Panc1 (cell line): ENCODE results near the gene PTPRK. TPM values are rescaled to one million over a fixed set of nuclear protein-coding genes. Genes with fewer than 3 reads are reported as not detected.

Experiments used
- ATAC-seq: fragments of 200-7000 bp; cut with Tn5 transposase; 2 replicates; pipeline ENCODE4 v1.9.1; 2020; ENCODE audit warnings: mild to moderate bottlenecking, moderate library complexity
- BruUV-seq: library from RNA; stranded (reverse); fragments of 400-500 nt; replicated peaks from 2 replicates; lab custom pipeline; 2021; lab: Mats Ljungman, UMichigan
- CTCF ChIA-PET: fragments of 300-600 bp; sonication (Branson Sonifier 250); formaldehyde crosslinking; loops from one replicate; lab custom pipeline; 2022; ENCODE audit warnings: antibody characterized with exemption; lab: Charles Lee
- POLR2A ChIA-PET: fragments of 300-600 bp; sonication (Branson Sonifier 250); formaldehyde crosslinking; loops from one replicate; lab custom pipeline; 2022; ENCODE audit warnings: antibody characterized with exemption; lab: Charles Lee
- DNase-seq: peaks from one replicate; pipeline ENCODE4 v3.0.0-alpha.2; 2010; ENCODE audit warnings: low read depth, low spot score
- H3K27ac ChIP-seq: 2 replicates; pipeline ENCODE4 v1.5.1; 2011; ENCODE audit warnings: mild to moderate bottlenecking, low read length, inconsistent platforms
- H3K27me3 ChIP-seq: fragments of 200-500 bp; sonication (Bioruptor generic); 2 replicates; pipeline ENCODE4 v1.6.0; 2014; ENCODE audit warnings: low read length, inconsistent platforms; ENCODE audit not compliant: control insufficient read depth, insufficient read depth
- H3K36me3 ChIP-seq: fragments of 200-500 bp; sonication (Bioruptor generic); 2 replicates; pipeline ENCODE4 v1.5.1; 2014; ENCODE audit warnings: inconsistent platforms, mild to moderate bottlenecking, low read length, moderate library complexity; ENCODE audit not compliant: control insufficient read depth, insufficient read depth
- H3K4me1 ChIP-seq: 2 replicates; pipeline ENCODE4 v1.5.1; 2011; ENCODE audit warnings: inconsistent platforms, mild to moderate bottlenecking, low read length, moderate library complexity; ENCODE audit not compliant: control insufficient read depth, insufficient read depth
- H3K4me3 ChIP-seq, 2 experiments: 2 replicates each; pipeline ENCODE4 v1.5.1; 2011 to 2012; ENCODE audit warnings: low read depth in 2 of 2, low read length in 2 of 2, mild to moderate bottlenecking in 2 of 2, inconsistent platforms in 1 of 2, moderate library complexity in 1 of 2
- H3K9me3 ChIP-seq: fragments of 200-500 bp; sonication (Bioruptor generic); 2 replicates; pipeline ENCODE4 v1.5.1; 2014; ENCODE audit warnings: low read depth, mild to moderate bottlenecking, inconsistent platforms, low read length, moderate library complexity; ENCODE audit not compliant: control insufficient read depth, insufficient read depth
- POLR2AphosphoS5 ChIP-seq: IDR thresholded peaks from 2 replicates; pipeline ENCODE4 v1.6.1; 2012; ENCODE audit warnings: mild to moderate bottlenecking, low read depth, low read length, moderate library complexity
- SIN3A ChIP-seq: IDR thresholded peaks from 2 replicates; pipeline ENCODE4 v1.6.1; 2012; ENCODE audit warnings: low read depth, mild to moderate bottlenecking, low read length, moderate library complexity, borderline replicate concordance; ENCODE audit not compliant: insufficient read depth
- TCF7L2 ChIP-seq: IDR thresholded peaks from 2 replicates; pipeline ENCODE4 v1.6.1; 2011; ENCODE audit warnings: mild to moderate bottlenecking, low read depth, low read length, inconsistent platforms
- in situ Hi-C: cut with HindIII; loops from 2 replicates; pipeline ENCODE4 v1.10.0; 2016; ENCODE audit warnings: low sequenced_read_pairs, low pct_unique_long_range_greater_than_20kb
- intact Hi-C: fragments of 100-400 bp; cut with micrococcal nuclease; formaldehyde crosslinking; loops from one replicate; pipeline ENCODE4 v1.10.0; 2022; ENCODE audit not compliant: unreplicated experiment
- total RNA-seq: library from RNA; stranded (reverse); gene quantifications from one replicate; pipeline ENCODE4 v1.2.1, GENCODE V29; 2021; ENCODE audit not compliant: unreplicated experiment
- TF ChIP-seq, protein P1 (sequence below), 2 experiments: IDR thresholded peaks; 2 replicates each; pipeline ENCODE4 v1.6.1; 2011 to 2012; ENCODE audit warnings: low read depth in 2 of 2, control low read depth in 1 of 2, low read length in 1 of 2, mild to moderate bottlenecking in 1 of 2, moderate library complexity in 1 of 2; ENCODE audit not compliant: insufficient read depth in 1 of 2
- TF ChIP-seq, protein P2 (sequence below): fragments of 450-650 bp; IDR thresholded peaks from 2 replicates; pipeline ENCODE4 v1.5.1; 2017; ENCODE audit warnings: mild to moderate bottlenecking

Gene PTPRK
- total RNA-seq, 1 experiment from 2014 or later, result 61.8 TPM

DNA sequence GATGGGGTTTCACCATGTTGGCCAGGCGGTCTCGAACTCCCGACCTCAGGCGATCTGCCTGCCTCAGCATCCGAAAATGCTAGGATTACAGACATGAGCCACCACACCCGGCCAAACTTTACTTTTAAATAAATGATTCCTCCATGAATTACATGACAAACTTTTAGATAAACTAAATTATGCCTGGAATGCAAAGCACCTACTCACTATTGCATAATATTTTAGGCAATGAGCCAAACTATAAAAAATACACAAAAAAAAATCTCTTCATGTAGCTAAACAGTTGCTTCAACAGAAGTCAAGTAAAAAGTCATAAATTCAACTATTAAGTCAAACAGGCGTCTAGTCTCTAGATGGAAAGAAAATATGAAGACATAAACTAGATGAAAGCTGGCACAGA is 56.5 kb downstream of the PTPRK start:
- TF ChIP-seq, protein P1, sequence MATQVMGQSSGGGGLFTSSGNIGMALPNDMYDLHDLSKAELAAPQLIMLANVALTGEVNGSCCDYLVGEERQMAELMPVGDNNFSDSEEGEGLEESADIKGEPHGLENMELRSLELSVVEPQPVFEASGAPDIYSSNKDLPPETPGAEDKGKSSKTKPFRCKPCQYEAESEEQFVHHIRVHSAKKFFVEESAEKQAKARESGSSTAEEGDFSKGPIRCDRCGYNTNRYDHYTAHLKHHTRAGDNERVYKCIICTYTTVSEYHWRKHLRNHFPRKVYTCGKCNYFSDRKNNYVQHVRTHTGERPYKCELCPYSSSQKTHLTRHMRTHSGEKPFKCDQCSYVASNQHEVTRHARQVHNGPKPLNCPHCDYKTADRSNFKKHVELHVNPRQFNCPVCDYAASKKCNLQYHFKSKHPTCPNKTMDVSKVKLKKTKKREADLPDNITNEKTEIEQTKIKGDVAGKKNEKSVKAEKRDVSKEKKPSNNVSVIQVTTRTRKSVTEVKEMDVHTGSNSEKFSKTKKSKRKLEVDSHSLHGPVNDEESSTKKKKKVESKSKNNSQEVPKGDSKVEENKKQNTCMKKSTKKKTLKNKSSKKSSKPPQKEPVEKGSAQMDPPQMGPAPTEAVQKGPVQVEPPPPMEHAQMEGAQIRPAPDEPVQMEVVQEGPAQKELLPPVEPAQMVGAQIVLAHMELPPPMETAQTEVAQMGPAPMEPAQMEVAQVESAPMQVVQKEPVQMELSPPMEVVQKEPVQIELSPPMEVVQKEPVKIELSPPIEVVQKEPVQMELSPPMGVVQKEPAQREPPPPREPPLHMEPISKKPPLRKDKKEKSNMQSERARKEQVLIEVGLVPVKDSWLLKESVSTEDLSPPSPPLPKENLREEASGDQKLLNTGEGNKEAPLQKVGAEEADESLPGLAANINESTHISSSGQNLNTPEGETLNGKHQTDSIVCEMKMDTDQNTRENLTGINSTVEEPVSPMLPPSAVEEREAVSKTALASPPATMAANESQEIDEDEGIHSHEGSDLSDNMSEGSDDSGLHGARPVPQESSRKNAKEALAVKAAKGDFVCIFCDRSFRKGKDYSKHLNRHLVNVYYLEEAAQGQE (IDR thresholded peaks at IDR 0.05; ENCODE audit: insufficient read depth in 1 of 2, low read depth in 2 of 2, low read length in 1 of 2), result no peak
- TF ChIP-seq, protein P2, sequence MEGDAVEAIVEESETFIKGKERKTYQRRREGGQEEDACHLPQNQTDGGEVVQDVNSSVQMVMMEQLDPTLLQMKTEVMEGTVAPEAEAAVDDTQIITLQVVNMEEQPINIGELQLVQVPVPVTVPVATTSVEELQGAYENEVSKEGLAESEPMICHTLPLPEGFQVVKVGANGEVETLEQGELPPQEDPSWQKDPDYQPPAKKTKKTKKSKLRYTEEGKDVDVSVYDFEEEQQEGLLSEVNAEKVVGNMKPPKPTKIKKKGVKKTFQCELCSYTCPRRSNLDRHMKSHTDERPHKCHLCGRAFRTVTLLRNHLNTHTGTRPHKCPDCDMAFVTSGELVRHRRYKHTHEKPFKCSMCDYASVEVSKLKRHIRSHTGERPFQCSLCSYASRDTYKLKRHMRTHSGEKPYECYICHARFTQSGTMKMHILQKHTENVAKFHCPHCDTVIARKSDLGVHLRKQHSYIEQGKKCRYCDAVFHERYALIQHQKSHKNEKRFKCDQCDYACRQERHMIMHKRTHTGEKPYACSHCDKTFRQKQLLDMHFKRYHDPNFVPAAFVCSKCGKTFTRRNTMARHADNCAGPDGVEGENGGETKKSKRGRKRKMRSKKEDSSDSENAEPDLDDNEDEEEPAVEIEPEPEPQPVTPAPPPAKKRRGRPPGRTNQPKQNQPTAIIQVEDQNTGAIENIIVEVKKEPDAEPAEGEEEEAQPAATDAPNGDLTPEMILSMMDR, result no peak
- TF ChIP-seq POLR2AphosphoS5 (no peak), TCF7L2 (no peak), SIN3A (no peak)
- DNase-seq, result no peak
- in situ Hi-C loops (no loop called here), intact Hi-C loops (no loop called here)
- Histone ChIP-seq H3K4me1 (peaks cover 3% of the 10 kb centered on the region; the same call in 1 of the 2 replicates), H3K27me3 (no peaks in the 10 kb centered on the region), H3K27ac (no peak overlapping the region), H3K36me3 (no peaks in the 10 kb centered on the region), H3K4me3 (no peak overlapping the region), H3K9me3 (no peaks in the 10 kb centered on the region)
- no peak for ATAC-seq
- BruUV-seq, result no TSS peak
- CTCF ChIA-PET, result no interaction called here
- POLR2A ChIA-PET, result no interaction called here

DNA sequence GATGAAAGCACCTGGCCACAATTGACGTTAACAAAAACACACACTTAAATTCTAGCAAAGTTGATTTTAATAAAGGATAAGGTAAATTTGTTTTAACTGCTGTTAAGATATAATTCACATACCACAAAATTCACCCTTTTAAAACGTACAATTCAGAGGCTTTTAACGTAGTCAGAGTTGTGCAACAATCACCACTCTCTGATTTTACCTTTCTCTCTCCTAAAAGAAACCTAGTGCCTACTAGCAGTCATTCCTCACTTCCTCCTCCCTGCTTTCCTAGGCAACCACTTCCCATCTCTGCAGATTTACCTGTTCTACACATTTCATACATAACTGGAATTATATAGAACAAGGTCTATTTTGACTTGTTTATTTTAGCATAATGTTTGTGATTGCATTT is 58.9 kb downstream of the PTPRK start:
- H3K27me3 ChIP-seq, result no peaks in the 10 kb centered on the region
- TF ChIP-seq, protein P2, result no peak
- TF ChIP-seq TCF7L2 (no peak), SIN3A (no peak), POLR2AphosphoS5 (no peak)
- TF ChIP-seq, protein P1 (IDR thresholded peaks at IDR 0.05; ENCODE audit: insufficient read depth in 1 of 2, low read depth in 2 of 2, low read length in 1 of 2), result no peak
- ChIA-PET CTCF (no interaction called here), POLR2A (interaction anchor here (0.7 kb wide), 1 partner anchor 953 kb away, joined by 7 read pairs; no protein-coding TSS in a partner anchor)
- intact Hi-C loops, result no loop called here
- DNase-seq (no peak), ATAC-seq (no peak)
- no peaks in the 10 kb centered on the region for H3K9me3 ChIP-seq
- H3K36me3 ChIP-seq, result no peaks in the 10 kb centered on the region
- peaks cover 3% of the 10 kb centered on the region; the same call in 1 of the 2 replicates for H3K4me1 ChIP-seq
- H3K27ac ChIP-seq, result no peak overlapping the region
- H3K4me3 ChIP-seq, result no peak overlapping the region
- in situ Hi-C loops, result no loop called here
- BruUV-seq, result no TSS peak
